ENCODE measurements around the gene MRPS23. TPM values are rescaled to one million over a fixed set of nuclear protein-coding genes. Genes with fewer than 3 reads are reported as not detected.

Gene MRPS23
- total RNA-seq, 1 donor from 2014 or later = 43.2 TPM

- Histone ChIP-seq H3K36me3 (ENCODE audit: control insufficient read depth, insufficient read depth, low read length) (no peaks in the 10 kb centered on the region), H3K4me3 (ENCODE audit: low read depth, low read length) (no peak overlapping the region), H3K27me3 (ENCODE audit: control insufficient read depth, insufficient read depth, low read length) (no peaks in the 10 kb centered on the region)
- TF ChIP-seq, protein P1, sequence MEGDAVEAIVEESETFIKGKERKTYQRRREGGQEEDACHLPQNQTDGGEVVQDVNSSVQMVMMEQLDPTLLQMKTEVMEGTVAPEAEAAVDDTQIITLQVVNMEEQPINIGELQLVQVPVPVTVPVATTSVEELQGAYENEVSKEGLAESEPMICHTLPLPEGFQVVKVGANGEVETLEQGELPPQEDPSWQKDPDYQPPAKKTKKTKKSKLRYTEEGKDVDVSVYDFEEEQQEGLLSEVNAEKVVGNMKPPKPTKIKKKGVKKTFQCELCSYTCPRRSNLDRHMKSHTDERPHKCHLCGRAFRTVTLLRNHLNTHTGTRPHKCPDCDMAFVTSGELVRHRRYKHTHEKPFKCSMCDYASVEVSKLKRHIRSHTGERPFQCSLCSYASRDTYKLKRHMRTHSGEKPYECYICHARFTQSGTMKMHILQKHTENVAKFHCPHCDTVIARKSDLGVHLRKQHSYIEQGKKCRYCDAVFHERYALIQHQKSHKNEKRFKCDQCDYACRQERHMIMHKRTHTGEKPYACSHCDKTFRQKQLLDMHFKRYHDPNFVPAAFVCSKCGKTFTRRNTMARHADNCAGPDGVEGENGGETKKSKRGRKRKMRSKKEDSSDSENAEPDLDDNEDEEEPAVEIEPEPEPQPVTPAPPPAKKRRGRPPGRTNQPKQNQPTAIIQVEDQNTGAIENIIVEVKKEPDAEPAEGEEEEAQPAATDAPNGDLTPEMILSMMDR (IDR thresholded peaks at IDR 0.05; ENCODE audit: insufficient read depth, low read length, poor library complexity, severe bottlenecking) = no peak
- no peak for DNase-seq (ENCODE audit: low read depth)
These were observed 55.0 kb downstream of the MRPS23 start for GRCh38 chr17:57794841-57795240.

DNA sequence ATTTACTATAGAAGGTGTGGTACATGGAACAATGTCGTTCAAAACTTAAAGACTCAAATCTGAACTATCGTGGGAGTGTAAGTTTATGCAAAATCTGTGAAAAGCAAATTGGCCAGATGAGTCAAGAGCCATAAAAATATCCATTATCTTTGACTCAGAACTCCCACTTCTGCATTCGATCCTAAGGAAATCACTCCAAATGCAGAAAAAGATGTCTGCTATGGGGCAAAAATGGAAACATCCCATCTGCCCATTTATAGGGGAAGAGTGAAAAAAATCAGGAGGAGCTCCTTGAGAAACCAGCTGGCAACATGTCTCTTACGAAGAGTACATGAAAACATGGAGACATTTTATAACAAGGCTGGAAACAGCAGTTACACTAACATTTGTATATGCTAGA is 61.1 kb downstream of the MRPS23 start:
- no peak for DNase-seq (ENCODE audit: low read depth)
- TF ChIP-seq, protein P1 (IDR thresholded peaks at IDR 0.05; ENCODE audit: insufficient read depth, low read length, poor library complexity, severe bottlenecking) = no peak
- Histone ChIP-seq H3K4me3 (ENCODE audit: low read depth, low read length) (no peak overlapping the region), H3K36me3 (ENCODE audit: control insufficient read depth, insufficient read depth, low read length) (no peaks in the 10 kb centered on the region), H3K27me3 (ENCODE audit: control insufficient read depth, insufficient read depth, low read length) (peaks cover 16% of the 10 kb centered on the region)

DNA sequence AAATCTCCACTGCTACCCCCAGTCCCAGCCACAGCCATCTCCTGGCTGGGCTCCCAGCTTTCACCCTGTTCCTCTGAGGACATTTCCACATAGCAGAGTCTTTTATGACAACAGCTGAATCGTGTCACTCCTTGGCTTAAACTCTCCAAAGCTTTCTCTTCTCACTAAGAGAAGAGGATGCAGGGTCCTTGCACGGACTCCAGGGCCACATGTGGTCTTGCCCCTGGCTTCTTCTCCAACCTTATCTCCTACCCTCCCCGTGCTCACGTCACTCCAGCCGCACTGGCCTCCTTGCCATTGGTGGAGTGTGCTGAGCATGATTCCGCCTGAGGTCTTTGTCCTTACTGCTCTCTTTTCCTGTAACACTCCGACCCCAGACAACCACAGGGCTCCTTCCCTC is 64.8 kb downstream of the MRPS23 start:
- TF ChIP-seq, protein P1 (IDR thresholded peaks at IDR 0.05; ENCODE audit: insufficient read depth, low read length, poor library complexity, severe bottlenecking) = no peak
- peaks cover 32% of the 10 kb centered on the region for H3K27me3 ChIP-seq (ENCODE audit: control insufficient read depth, insufficient read depth, low read length)
- DNase-seq (ENCODE audit: low read depth) = no peak
- no peak overlapping the region for H3K4me3 ChIP-seq (ENCODE audit: low read depth, low read length)
- no peaks in the 10 kb centered on the region for H3K36me3 ChIP-seq (ENCODE audit: control insufficient read depth, insufficient read depth, low read length)

Other genes starting within 250 kb of the MRPS23 start
- not detected in 2 replicates for gene CCDC182, start 104.7 kb downstream of the MRPS23 start, total RNA-seq
- gene CUEDC1, start 105.4 kb upstream of the MRPS23 start, total RNA-seq = 24.6 and 27.7 TPM in 2 replicates
- 78.3 and 88.8 TPM in 2 replicates for gene VEZF1, start 138.2 kb upstream of the MRPS23 start, total RNA-seq
- 162 and 178 TPM in 2 replicates for gene SRSF1, start 157.2 kb upstream of the MRPS23 start, total RNA-seq
- 16.3 and 18.3 TPM in 2 replicates for gene DYNLL2, start 233.4 kb upstream of the MRPS23 start, total RNA-seq